Endothelial cell of umbilical vein (primary cell): Measurements from ENCODE around the gene TMEM184B. TPM values are rescaled to one million over a fixed set of nuclear protein-coding genes. Genes with fewer than 3 reads are reported as not detected.

Source experiments
- BruUV-seq: library from RNA; stranded (reverse); fragments of 400-500 nt; replicated peaks from 2 replicates; lab custom pipeline; 2021; lab: Mats Ljungman, UMichigan
- CTCF ChIA-PET: fragments of 300-600, 350-600 bp; sonication (Branson Sonifier 250); formaldehyde crosslinking; loops from one replicate; lab custom pipeline; 2021; ENCODE audit warnings: antibody characterized with exemption, inconsistent platforms; lab: Charles Lee
- POLR2A ChIA-PET: fragments of 300-600, 350-600 bp; sonication (Branson Sonifier 250); formaldehyde crosslinking; loops from one replicate; lab custom pipeline; 2021; ENCODE audit warnings: antibody characterized with exemption, inconsistent platforms; lab: Charles Lee
- DNase-seq: peaks from one replicate; pipeline ENCODE4 v3.0.0-alpha.2; 2011; ENCODE audit warnings: low read depth, low spot score
- FAIRE-seq: peaks from 2 replicates; lab custom pipeline; 2011; peaks lifted over from hg19 to GRCh38; lab: Jason Lieb, UNC
- H2AFZ ChIP-seq: 2 replicates; pipeline ENCODE4 v1.6.0; 2012; ENCODE audit warnings: low read depth, low read length, control low read depth, inconsistent platforms
- H3K27ac ChIP-seq: 2 replicates; pipeline ENCODE4 v1.5.1; 2011; ENCODE audit warnings: low read depth, mild to moderate bottlenecking, control low read depth, low read length, moderate library complexity; ENCODE audit not compliant: insufficient read depth
- H3K27me3 ChIP-seq, 2 experiments: 2 replicates each; pipeline versions ENCODE4 v1.6.0 to v1.6.1; 2011; ENCODE audit warnings: low read length in 2 of 2, mixed read lengths in 1 of 2; ENCODE audit not compliant: control insufficient read depth in 2 of 2, insufficient read depth in 2 of 2
- H3K36me3 ChIP-seq, 2 experiments: 2 replicates in 1 of 2; 3 replicates in 1 of 2; pipeline ENCODE4 v1.5.1; 2011; ENCODE audit warnings: low read length in 2 of 2, mild to moderate bottlenecking in 1 of 2, moderate library complexity in 1 of 2; ENCODE audit not compliant: control insufficient read depth in 2 of 2, insufficient read depth in 2 of 2; ENCODE audit errors: extremely low read depth in 1 of 2
- H3K4me1 ChIP-seq: 3 replicates; pipeline ENCODE4 v1.5.1; 2011; ENCODE audit warnings: mild to moderate bottlenecking, low read length; ENCODE audit not compliant: control insufficient read depth, insufficient read depth; ENCODE audit errors: extremely low read depth
- H3K4me2 ChIP-seq: 2 replicates; pipeline ENCODE4 v1.6.1; 2011; ENCODE audit warnings: low read length, control low read depth, mixed read lengths; ENCODE audit not compliant: insufficient read depth
- H3K4me3 ChIP-seq, 3 experiments: fragments of 200-600 bp in 1 of 3; sonication (generic), shearing (Covaris generic) in 1 of 3; replicated peaks in 1 of 3; 2 replicates each; pipeline ENCODE4 v1.5.1; 2011 to 2016; ENCODE audit warnings: control low read depth in 3 of 3, low read length in 3 of 3, mild to moderate bottlenecking in 2 of 3, inconsistent platforms in 1 of 3, low read depth in 1 of 3, moderate library complexity in 1 of 3; ENCODE audit not compliant: insufficient read depth in 1 of 3
- H3K79me2 ChIP-seq: 2 replicates; pipeline ENCODE4 v1.6.0; 2012; ENCODE audit warnings: low read length, inconsistent platforms; ENCODE audit not compliant: control insufficient read depth, insufficient read depth
- H3K9ac ChIP-seq: replicated peaks from 2 replicates; pipeline ENCODE3; 2011; ENCODE audit warnings: low read length, control low read depth; ENCODE audit not compliant: insufficient read depth; ENCODE audit errors: extremely low read depth
- H3K9me1 ChIP-seq: replicated peaks from 3 replicates; pipeline ENCODE4 v1.6.0; 2011; ENCODE audit warnings: mild to moderate bottlenecking, low read length; ENCODE audit not compliant: control insufficient read depth, insufficient read depth; ENCODE audit errors: extremely low read depth
- H3K9me3 ChIP-seq: replicated peaks from 2 replicates; pipeline ENCODE4 v1.5.1; 2012; ENCODE audit warnings: low read length, inconsistent platforms; ENCODE audit not compliant: control insufficient read depth, insufficient read depth
- H4K20me1 ChIP-seq: replicated peaks from 2 replicates; pipeline ENCODE3; 2011; ENCODE audit warnings: mild to moderate bottlenecking, low read length; ENCODE audit not compliant: control insufficient read depth, insufficient read depth; ENCODE audit errors: extremely low read depth
- CTCF ChIP-seq, 2 donors: IDR thresholded peaks; 1 replicate in 1 of 2; 2 replicates in 1 of 2; pipeline ENCODE4 v1.5.1; 2011; ENCODE audit warnings: low read length in 2 of 2, mild to moderate bottlenecking in 2 of 2, moderate library complexity in 2 of 2, control low read depth in 1 of 2, inconsistent platforms in 1 of 2, low read depth in 1 of 2; ENCODE audit not compliant: insufficient read depth in 1 of 2; ENCODE audit errors: extremely low read depth in 1 of 2
- EZH2 ChIP-seq: IDR thresholded peaks from 2 replicates; pipeline ENCODE4 v1.6.1; 2012; ENCODE audit warnings: borderline replicate concordance, low read depth, mild to moderate bottlenecking, moderate library complexity, low read length, inconsistent platforms; ENCODE audit not compliant: severe bottlenecking
- FOS ChIP-seq: IDR thresholded peaks from 2 replicates; pipeline ENCODE4 v1.6.1; 2011; ENCODE audit warnings: mild to moderate bottlenecking, low read length, moderate library complexity, borderline replicate concordance; ENCODE audit not compliant: insufficient read depth
- GATA2 ChIP-seq: IDR thresholded peaks from 2 replicates; pipeline ENCODE4 v1.7.0; 2011; ENCODE audit warnings: low read depth, mild to moderate bottlenecking, moderate library complexity, mixed read lengths, low read length; ENCODE audit not compliant: insufficient read length, insufficient read depth
- JUN ChIP-seq: IDR thresholded peaks from 2 replicates; pipeline ENCODE4 v1.6.1; 2011; ENCODE audit warnings: borderline replicate concordance, low read depth; ENCODE audit not compliant: insufficient read length, insufficient read depth
- MAX ChIP-seq: IDR thresholded peaks from 2 replicates; pipeline ENCODE4 v1.6.1; 2011; ENCODE audit not compliant: insufficient read depth, insufficient read length
- MYC ChIP-seq: IDR thresholded peaks from one replicate; pipeline ENCODE4 v1.6.1; 2011; ENCODE audit warnings: mild to moderate bottlenecking, low read depth, low read length
- POLR2A ChIP-seq: IDR thresholded peaks from 2 replicates; pipeline ENCODE4 v1.6.1; 2012; ENCODE audit warnings: low read depth, mild to moderate bottlenecking, control low read depth, low read length
- POLR2AphosphoS5 ChIP-seq: IDR thresholded peaks from 2 replicates; pipeline ENCODE4 v1.6.1; 2012; ENCODE audit warnings: low read depth, mild to moderate bottlenecking, control low read depth, low read length, moderate library complexity; ENCODE audit not compliant: insufficient read depth
- dilution Hi-C: fragments of 300-500 bp; cut with MboI; formaldehyde crosslinking; loops from one replicate; pipeline ENCODE4 v1.15.0; 2019; ENCODE audit warnings: low sequenced_read_pairs; ENCODE audit not compliant: extremely low pct_ligation_motif_present
- intact Hi-C: fragments of 100-400 bp; cut with micrococcal nuclease; formaldehyde crosslinking; loops from one replicate; pipeline ENCODE4 v1.10.0; 2022
- polyA plus RNA-seq, 4 experiments: library from polyadenylated mRNA; depleted of rRNA in 3 of 4; stranded (reverse) in 3 of 4; unstranded in 1 of 4; fragments of >200 nt; gene quantifications; 2 replicates each; pipeline versions ENCODE4 v1.2.1 to v1.2.3, GENCODE V29; 2011 to 2012; ENCODE audit warnings: missing spikeins in 1 of 4
- total RNA-seq: library from RNA; stranded (reverse); gene quantifications from 2 replicates; pipeline ENCODE4 v1.2.3, GENCODE V29; 2021

TMEM184B gene
- total and polyA plus RNA-seq, 2 donors (not counting 3 experiments of a cell fraction or from before 2014, with no cell fraction given), result 72.5 to 96.6 TPM

GRCh38 chr22:38257181-38257580 lies 15.6 kb downstream of the TMEM184B start:
- Histone ChIP-seq H2AFZ (no peak overlapping the region), H3K4me1 (peaks cover 25% of the 10 kb centered on the region), H3K36me3 (no peaks in the 10 kb centered on the region), H3K4me3 (peak overlapping the region in 2 of 3 experiments; percentile 2 to 4), H3K9me1 (no peaks in the 10 kb centered on the region), H3K27me3 (no peaks in the 10 kb centered on the region), H3K79me2 (peaks cover 63% of the 10 kb centered on the region), H3K4me2 (peak overlapping the region; percentile 25), H4K20me1 (peaks cover 2% of the 10 kb centered on the region), H3K9me3 (no peaks in the 10 kb centered on the region), H3K27ac (peak overlapping the region; percentile 19), H3K9ac (peak overlapping the region; percentile 42)
- TF ChIP-seq GATA2 (no peak), JUN (no peak), POLR2A (no peak)
- DNase-seq (peak; percentile 72), FAIRE-seq (peak; percentile 87)
- POLR2A ChIA-PET, result interaction anchor here (0.8 kb wide), 1 partner anchor 10 kb away, joined by 4 read pairs; no protein-coding TSS in a partner anchor
- CTCF ChIA-PET, result interaction anchor here (0.7 to 2.7 kb wide), 11 partner anchors 8 to 205 kb away, joined by 3 to 9 read pairs (median 4); no protein-coding TSS in a partner anchor
- intact Hi-C loops (no loop called here), dilution Hi-C loops (no loop called here)
- no TSS peak for BruUV-seq

GRCh38 chr22:38255697-38256096 lies 17.1 kb downstream of the TMEM184B start:
- FAIRE-seq, result no peak

More at GRCh38 chr22:38255697-38256096, 17.1 kb downstream of the TMEM184B start:
- no peaks in the 10 kb centered on the region for H3K9me3 ChIP-seq
- H2AFZ ChIP-seq, result no peak overlapping the region
- H3K4me1 ChIP-seq, result peaks cover 25% of the 10 kb centered on the region
- no peak overlapping the region for H3K9ac ChIP-seq
- no peak overlapping the region for H3K27ac ChIP-seq
- ChIA-PET POLR2A (interaction anchor here (0.6 kb wide), 1 partner anchor 13 kb away, joined by 3 read pairs; no protein-coding TSS in a partner anchor), CTCF (no interaction called here)
- no peak for DNase-seq
- H3K4me3 ChIP-seq, result no peak overlapping the region
- intact Hi-C loops, result no loop called here
- H3K36me3 ChIP-seq, result peaks cover 0 to 3% of the 10 kb centered on the region in 2 experiments
- peaks cover 2% of the 10 kb centered on the region for H4K20me1 ChIP-seq
- no peaks in the 10 kb centered on the region for H3K9me1 ChIP-seq
- H3K79me2 ChIP-seq, result peaks cover 63% of the 10 kb centered on the region
- H3K4me2 ChIP-seq, result no peak overlapping the region
- H3K27me3 ChIP-seq, result no peaks in the 10 kb centered on the region
- dilution Hi-C loops, result no loop called here
- TF ChIP-seq GATA2 (no peak), MYC (no peak), JUN (no peak), MAX (no peak), FOS (no peak), POLR2AphosphoS5 (no peak), POLR2A (no peak), CTCF (IDR thresholded peaks at IDR 0.05; ENCODE audit: extremely low read depth in 1 of 2, insufficient read depth in 1 of 2, low read depth in 1 of 2, low read length in 2 of 2) (no peak), EZH2 (no peak)
- BruUV-seq, result no TSS peak
